A549 (cell line): ENCODE data around the gene COQ8B. TPM values are rescaled to one million over a fixed set of nuclear protein-coding genes. Genes with fewer than 3 reads are reported as not detected.

Source experiments
- ATAC-seq, 2 experiments: fragments of 200-7000 bp in 1 of 2; fragments of >200 bp in 1 of 2; cut with Nextera tagmentation in 1 of 2; cut with Tn5 transposase in 1 of 2; 3 replicates each; pipeline versions ENCODE4 v1.8.0 to v1.9.1; 2018 to 2020; ENCODE audit warnings: mild to moderate bottlenecking in 1 of 2, moderate library complexity in 1 of 2
- CTCF ChIA-PET: fragments of 300-600 bp; sonication (Branson Sonifier 250); formaldehyde crosslinking; extraction: SDS; loops from one replicate; lab custom pipeline; 2021; ENCODE audit warnings: antibody characterized with exemption, inconsistent platforms; lab: Yijun Ruan, JAX
- POLR2A ChIA-PET: fragments of 350-600 bp; formaldehyde crosslinking; extraction: SDS; loops from one replicate; lab custom pipeline; 2021; ENCODE audit warnings: antibody characterized with exemption, inconsistent platforms; lab: Yijun Ruan, JAX
- DNase-seq, 2 experiments: peaks; one replicate each; pipeline versions ENCODE4 v3.0.0 to v3.0.0-alpha.2; 2011 to 2016; ENCODE audit warnings: low read depth in 1 of 2, low spot score in 1 of 2
- FAIRE-seq: peaks from 2 replicates; lab custom pipeline; 2011; peaks lifted over from hg19 to GRCh38; lab: Jason Lieb, UNC
- H3K27ac ChIP-seq, 2 experiments: fragments of >200 bp; sonication (Bioruptor Twin); formaldehyde crosslinking; 3 replicates each; pipeline ENCODE4 v1.5.1; 2016 to 2017
- H3K4me1 ChIP-seq: fragments of >200 bp; sonication (Bioruptor Twin); formaldehyde crosslinking; 3 replicates; pipeline ENCODE4 v1.6.1; 2016
- H3K4me2 ChIP-seq: fragments of >200 bp; sonication (Bioruptor Twin); formaldehyde crosslinking; 3 replicates; pipeline ENCODE4 v1.6.1; 2016
- H3K4me3 ChIP-seq: fragments of >200 bp; sonication (Bioruptor Twin); formaldehyde crosslinking; 3 replicates; pipeline ENCODE4 v1.5.1; 2016
- H3K9me3 ChIP-seq: fragments of >200 bp; sonication (Bioruptor Twin); formaldehyde crosslinking; 3 replicates; pipeline ENCODE4 v1.6.1; 2016
- CHD2 ChIP-seq: fragments of 150-350 bp; IDR thresholded peaks from 2 replicates; pipeline ENCODE4 v1.6.1; 2014; ENCODE audit warnings: low read length; ENCODE audit not compliant: partially characterized antibody
- CTCF ChIP-seq: fragments of >200 bp; sonication (Bioruptor Twin); formaldehyde crosslinking; IDR thresholded peaks from 3 replicates; pipeline ENCODE4 v1.5.1; 2016
- E2F6 ChIP-seq: IDR thresholded peaks from 2 replicates; pipeline ENCODE4 v1.6.1; 2012; ENCODE audit warnings: low read depth, borderline replicate concordance
- EHF ChIP-seq: fragments of 250-450 bp; sonication (Bioruptor Pico); IDR thresholded peaks from 2 replicates; pipeline ENCODE4 v1.5.0; 2020; ENCODE audit warnings: mild to moderate bottlenecking
- FOXS1 ChIP-seq: fragments of 250-450 bp; sonication (Bioruptor Pico); IDR thresholded peaks from 2 replicates; pipeline ENCODE4 v1.5.0; 2020; ENCODE audit warnings: mild to moderate bottlenecking, moderate library complexity
- GATA3 ChIP-seq: IDR thresholded peaks from 2 replicates; pipeline ENCODE4 v1.6.1; 2012; ENCODE audit warnings: borderline replicate concordance
- HES2 ChIP-seq: fragments of >200 bp; sonication (Bioruptor Twin); formaldehyde crosslinking; IDR thresholded peaks from 2 replicates; pipeline ENCODE4 v1.6.1; 2016
- HOXB5 ChIP-seq: fragments of 250-450 bp; sonication (Bioruptor Pico); IDR thresholded peaks from 2 replicates; pipeline ENCODE4 v1.5.0; 2020; ENCODE audit warnings: mild to moderate bottlenecking, moderate library complexity
- JUNB ChIP-seq: fragments of >200 bp; sonication (Bioruptor Twin); formaldehyde crosslinking; IDR thresholded peaks from 2 replicates; pipeline ENCODE4 v1.6.1; 2016
- NFE2L2 ChIP-seq: fragments of 150-350 bp; conservative IDR thresholded peaks from 2 replicates; pipeline ENCODE4 v1.6.1; 2014; ENCODE audit warnings: low read length
- NR3C1 ChIP-seq: fragments of >200 bp; sonication (Bioruptor Twin); formaldehyde crosslinking; IDR thresholded peaks from 3 replicates; pipeline ENCODE4 v1.6.1; 2017
- POLR2AphosphoS2 ChIP-seq: conservative IDR thresholded peaks from 2 replicates; pipeline ENCODE4 v1.6.1; 2012; ENCODE audit warnings: low read length, improper control_type of control experiment, inconsistent platforms
- RARB ChIP-seq: fragments of 250-450 bp; sonication (Bioruptor Pico); IDR thresholded peaks from 2 replicates; pipeline ENCODE4 v1.8.0; 2021; ENCODE audit warnings: mild to moderate bottlenecking, moderate library complexity
- RCOR1 ChIP-seq: fragments of 150-350 bp; IDR thresholded peaks from 2 replicates; pipeline ENCODE4 v1.6.1; 2014; ENCODE audit warnings: antibody characterized with exemption, low read length, low read depth
- TP53 ChIP-seq: fragments of 250-450 bp; sonication (Bioruptor Pico); IDR thresholded peaks from 2 replicates; pipeline ENCODE4 v1.5.0; 2021; ENCODE audit warnings: mild to moderate bottlenecking, moderate library complexity
- USF2 ChIP-seq: fragments of 450-650 bp; IDR thresholded peaks from 2 replicates; pipeline ENCODE4 v1.6.1; 2014; ENCODE audit warnings: antibody characterized with exemption
- ZC3H11A ChIP-seq: fragments of 450-650 bp; IDR thresholded peaks from 2 replicates; pipeline ENCODE4 v1.6.1; 2014; ENCODE audit warnings: antibody characterized with exemption, mild to moderate bottlenecking
- ZFP36 ChIP-seq: fragments of 450-650 bp; IDR thresholded peaks from 2 replicates; pipeline ENCODE4 v1.6.1; 2014; ENCODE audit warnings: borderline replicate concordance; ENCODE audit not compliant: partially characterized antibody
- ZSCAN20 ChIP-seq: fragments of 250-450 bp; sonication (Bioruptor Pico); IDR thresholded peaks from 2 replicates; pipeline ENCODE4 v1.8.0; 2022; ENCODE audit warnings: mild to moderate bottlenecking, moderate library complexity
- WGBS: methylation state at CpG from one replicate; pipeline ENCODE4 v1.1.6; 2017; ENCODE audit errors: missing lambda C conversion rate; 5-methylcytosine and 5-hydroxymethylcytosine counted together
- polyA plus RNA-seq, 4 experiments: library from polyadenylated mRNA; depleted of rRNA in 3 of 4; stranded (reverse); fragments of >200 nt; fragmentation: RNase III in 1 of 4; extraction: RNeasy Plus Mini Kit Qiagen cat#74134 plus additional on column Dnase treatment in 1 of 4; gene quantifications; 2 replicates in 3 of 4; 3 replicates in 1 of 4; pipeline ENCODE4 v1.2.3, GENCODE V29; 2011 to 2017

COQ8B gene
- polyA plus RNA-seq, 2 of the 4 experiments (the other 2 are of a cell fraction): 47.2 to 63.6 TPM

- TF ChIP-seq HOXB5 (CRISPR knock-in tag) (no peak), RCOR1 (no peak), ZSCAN20 (CRISPR knock-in tag) (no peak), ZC3H11A (no peak), JUNB (no peak), TP53 (CRISPR knock-in tag) (no peak), EHF (CRISPR knock-in tag) (no peak), NR3C1 (no peak), CTCF (no peak), ZFP36 (no peak), POLR2AphosphoS2 (no peak), E2F6 (no peak), FOXS1 (CRISPR knock-in tag) (no peak)
- Histone ChIP-seq H3K4me2 (no peak overlapping the region), H3K4me1 (no peaks in the 10 kb centered on the region), H3K27ac (no peak overlapping the region), H3K9me3 (peaks cover 5% of the 10 kb centered on the region), H3K4me3 (no peak overlapping the region)
- ATAC-seq (no peak; a peak in 1 of 6 replicates), DNase-seq (no peak), FAIRE-seq (no peak)
- POLR2A ChIA-PET: interaction anchor here (0.9 kb wide), 1 partner anchor 11 kb away, joined by 5 read pairs; no protein-coding TSS in a partner anchor
- 91% methylated on average over 3 of the region's 3 CpGs for WGBS
- CTCF ChIA-PET: interaction anchor here (0.7 to 14.9 kb wide), 7 partner anchors 9 to 141 kb away, joined by 3 to 140 read pairs (median 6); no protein-coding TSS in a partner anchor
Observed at GRCh38 chr19:40674291-40674690, 42.4 kb downstream of the COQ8B start.

- TF ChIP-seq HES2 (no peak), CHD2 (no peak), RARB (no peak), GATA3 (no peak)
- no peak for DNase-seq
- Histone ChIP-seq H3K4me1 (no peaks in the 10 kb centered on the region), H3K4me2 (no peak overlapping the region), H3K9me3 (peaks cover 10% of the 10 kb centered on the region), H3K4me3 (no peak overlapping the region), H3K27ac (no peak overlapping the region)
- no peak; a peak in 1 of 6 replicates for ATAC-seq
- ChIA-PET CTCF (interaction anchor here (0.9 to 14.9 kb wide), 7 partner anchors 10 to 125 kb away, joined by 3 to 140 read pairs (median 6); partner anchors contain the start of gene EGLN2), POLR2A (interaction anchor here (0.9 kb wide), 1 partner anchor 10 kb away, joined by 5 read pairs; no protein-coding TSS in a partner anchor)
- WGBS: 94% methylated on average over 11 of the region's 11 CpGs
- FAIRE-seq: no peak
Observed at GRCh38 chr19:40673397-40673796, 43.3 kb downstream of the COQ8B start.

- no peak overlapping the region for H3K27ac ChIP-seq
- FAIRE-seq: peak; percentile 98
- WGBS: 89% methylated on average over 7 of the region's 7 CpGs
- H3K4me1 ChIP-seq: no peaks in the 10 kb centered on the region
- H3K4me2 ChIP-seq: no peak overlapping the region
- H3K4me3 ChIP-seq: no peak overlapping the region
- no peak for TF ChIP-seq USF2
- TF ChIP-seq NFE2L2: no peak
- DNase-seq: no peak
- ATAC-seq: no peak
- peaks cover 10% of the 10 kb centered on the region for H3K9me3 ChIP-seq
- ChIA-PET POLR2A (interaction anchor here (1.1 to 1.2 kb wide), 2 partner anchors 10 to 18 kb away, joined by 3 to 5 read pairs; partner anchors contain the start of gene NUMBL), CTCF (interaction anchor here (0.7 to 14.9 kb wide), 9 partner anchors 8 to 472 kb away, joined by 3 to 140 read pairs (median 4); partner anchors contain the start of gene EGLN2)
Observed at GRCh38 chr19:40672573-40673299, 44.0 kb downstream of the COQ8B start.
